Measurements from ENCODE around the gene GPRASP2. TPM values are rescaled to one million over a fixed set of nuclear protein-coding genes. Genes with fewer than 3 reads are reported as not detected.

GPRASP2 gene
- total RNA-seq, 1 donor from 2014 or later: 8.0 TPM

DNA sequence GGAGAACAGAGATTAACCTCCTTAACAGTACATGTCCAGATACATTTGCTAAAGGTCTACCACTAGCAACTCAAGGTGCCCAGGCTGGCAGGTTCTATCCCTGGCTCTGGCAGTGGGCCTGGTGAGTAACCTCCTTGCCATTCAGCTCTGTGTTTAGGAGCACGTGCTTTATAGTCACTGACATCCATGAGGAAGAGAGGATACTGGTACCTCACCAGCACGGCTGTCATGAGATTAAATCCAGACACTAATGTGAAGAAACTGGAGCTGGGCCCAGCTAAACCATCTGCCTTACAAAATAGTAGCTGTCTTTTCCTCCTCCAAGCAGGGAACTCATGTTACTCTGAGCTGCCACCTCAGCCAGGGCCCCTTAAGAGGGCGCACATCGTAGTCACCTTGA, 53.6 kb downstream of the GPRASP2 start:
- no peak for TF ChIP-seq CTCF (IDR thresholded peaks at IDR 0.05)
- Histone ChIP-seq H3K36me3 (no peaks in the 10 kb centered on the region), H3K4me3 (no peak overlapping the region), H3K27me3 (no peaks in the 10 kb centered on the region), H3K9me3 (no peaks in the 10 kb centered on the region), H3K4me1 (peaks cover 6% of the 10 kb centered on the region), H3K27ac (no peak overlapping the region)
- no peak for DNase-seq
- intact Hi-C loops (cut with DNase I): no loop called here
- ATAC-seq: no peak

- TF ChIP-seq CTCF (IDR thresholded peaks at IDR 0.05): no peak
- no peak overlapping the region for H3K4me3 ChIP-seq
- DNase-seq (no peak), ATAC-seq (no peak)
- intact Hi-C loops (cut with DNase I): no loop called here
- H3K27ac ChIP-seq: no peak overlapping the region
- H3K4me1 ChIP-seq: peaks cover 6% of the 10 kb centered on the region
- no peaks in the 10 kb centered on the region for H3K36me3 ChIP-seq
- no peaks in the 10 kb centered on the region for H3K27me3 ChIP-seq
- H3K9me3 ChIP-seq: no peaks in the 10 kb centered on the region
Measured at GRCh38 chrX:102767287-102767686, 55.0 kb downstream of the GPRASP2 start.

Other genes with a start within 250 kb of the GPRASP2 start
- gene TCP11X2, start 240.6 kb upstream of the GPRASP2 start, total RNA-seq: not detected
- gene TMSB15A, start 195.7 kb upstream of the GPRASP2 start, total RNA-seq: 1.9 TPM
- 9.4 TPM for gene ARMCX5, start 112.9 kb upstream of the GPRASP2 start, total RNA-seq
- 5.5 TPM for gene GPRASP1, start 61.0 kb upstream of the GPRASP2 start, total RNA-seq
- 4.3 TPM for gene GPRASP3, start 8.3 kb downstream of the GPRASP2 start, total RNA-seq
- 0.52 TPM for gene RAB40AL, start 224.8 kb downstream of the GPRASP2 start, total RNA-seq

Data from upper lobe of right lung (tissue), 1 donor.